ENCODE data around the gene ROBO1.

GRCh38 chr3:79378064-79378463, 389.7 kb downstream of the ROBO1 start:
- TF ChIP-seq CTCF (conservative IDR thresholded peaks at IDR 0.05) (no peak), ZFX (IDR thresholded peaks at IDR 0.05) (no peak)
